ENCODE data around the gene MINDY1. TPM values are rescaled to one million over a fixed set of nuclear protein-coding genes. Genes with fewer than 3 reads are reported as not detected.

Gene MINDY1
- total RNA-seq, 1 donor from 2014 or later = 32.5 TPM

GRCh38 chr1:150973836-150974579 is 32.7 kb downstream of the MINDY1 start:
- peak overlapping the region; percentile 84 for H3K4me3 Mint-ChIP-seq (ENCODE audit: low read depth)
- H3K27me3 Mint-ChIP-seq = peaks cover 5% of the 10 kb centered on the region
- no peak for TF ChIP-seq CTCF (IDR thresholded peaks at IDR 0.05; ENCODE audit: unreplicated experiment)
- peaks cover 48% of the 10 kb centered on the region for H3K4me1 Mint-ChIP-seq (ENCODE audit: low read depth)
- DNase-seq (ENCODE audit: low spot score, unreplicated experiment) = no peak
- H3K27ac Mint-ChIP-seq = peak overlapping the region; percentile 95
- H3K36me3 Mint-ChIP-seq (ENCODE audit: insufficient read depth) = no peaks in the 10 kb centered on the region
- H3K9me3 Mint-ChIP-seq (ENCODE audit: low read depth) = no peaks in the 10 kb centered on the region

GRCh38 chr1:150973258-150973835 is 33.4 kb downstream of the MINDY1 start:
- H3K4me1 Mint-ChIP-seq (ENCODE audit: low read depth) = peaks cover 49% of the 10 kb centered on the region
- H3K36me3 Mint-ChIP-seq (ENCODE audit: insufficient read depth) = peaks cover 4% of the 10 kb centered on the region
- peak overlapping the region; percentile 95 for H3K27ac Mint-ChIP-seq
- DNase-seq (ENCODE audit: low spot score, unreplicated experiment) = no peak
- H3K9me3 Mint-ChIP-seq (ENCODE audit: low read depth) = no peaks in the 10 kb centered on the region
- H3K27me3 Mint-ChIP-seq = peaks cover 5% of the 10 kb centered on the region
- TF ChIP-seq CTCF (IDR thresholded peaks at IDR 0.05; ENCODE audit: unreplicated experiment) = no peak
- peak overlapping the region; percentile 84 for H3K4me3 Mint-ChIP-seq (ENCODE audit: low read depth)

GRCh38 chr1:150972417-150972940 is 34.2 kb downstream of the MINDY1 start:
- H3K27ac Mint-ChIP-seq = peak overlapping the region; percentile 95

GRCh38 chr1:150971583-150972416 is 34.9 kb downstream of the MINDY1 start:
- peak overlapping the region; percentile 95 for H3K27ac Mint-ChIP-seq
- H3K4me1 Mint-ChIP-seq (ENCODE audit: low read depth) = peaks cover 44% of the 10 kb centered on the region
- peak; percentile 26 for TF ChIP-seq CTCF (IDR thresholded peaks at IDR 0.05; ENCODE audit: unreplicated experiment)
- peaks cover 3% of the 10 kb centered on the region for H3K27me3 Mint-ChIP-seq
- DNase-seq (ENCODE audit: low spot score, unreplicated experiment) = no peak
- H3K9me3 Mint-ChIP-seq (ENCODE audit: low read depth) = no peaks in the 10 kb centered on the region
- H3K4me3 Mint-ChIP-seq (ENCODE audit: low read depth) = peak overlapping the region; percentile 84
- H3K36me3 Mint-ChIP-seq (ENCODE audit: insufficient read depth) = peaks cover 16% of the 10 kb centered on the region

More at GRCh38 chr1:150972417-150972940, 34.2 kb downstream of the MINDY1 start:
- no peak for TF ChIP-seq CTCF (IDR thresholded peaks at IDR 0.05; ENCODE audit: unreplicated experiment)
- no peaks in the 10 kb centered on the region for H3K9me3 Mint-ChIP-seq (ENCODE audit: low read depth)
- H3K4me1 Mint-ChIP-seq (ENCODE audit: low read depth) = peaks cover 49% of the 10 kb centered on the region
- peaks cover 11% of the 10 kb centered on the region for H3K36me3 Mint-ChIP-seq (ENCODE audit: insufficient read depth)
- H3K4me3 Mint-ChIP-seq (ENCODE audit: low read depth) = peak overlapping the region; percentile 84
- DNase-seq (ENCODE audit: low spot score, unreplicated experiment) = no peak
- peaks cover 5% of the 10 kb centered on the region for H3K27me3 Mint-ChIP-seq

All from progenitor cell of endocrine pancreas (in vitro differentiated cells).